H4 (cell line): Measurements from ENCODE around the gene BOLA3. TPM values are rescaled to one million over a fixed set of nuclear protein-coding genes. Genes with fewer than 3 reads are reported as not detected.
"Not testable (repeated sequence)": the region's sequence is repeated elsewhere in the genome, so short reads cannot be mapped to it uniquely, and the experiment has no call there.

Source experiments
- DNase-seq: peaks from one replicate; pipeline ENCODE4 v3.0.0-alpha.2; 2015; ENCODE audit warnings: low spot score
- total RNA-seq: library from RNA; depleted of rRNA; stranded (reverse); fragments of >200 nt; shearing (Covaris generic); gene quantifications from 2 replicates; pipeline ENCODE4 v1.2.3, GENCODE V29; 2014

BOLA3 gene
- total RNA-seq, 1 experiment from 2014 or later, result 144 TPM

DNA sequence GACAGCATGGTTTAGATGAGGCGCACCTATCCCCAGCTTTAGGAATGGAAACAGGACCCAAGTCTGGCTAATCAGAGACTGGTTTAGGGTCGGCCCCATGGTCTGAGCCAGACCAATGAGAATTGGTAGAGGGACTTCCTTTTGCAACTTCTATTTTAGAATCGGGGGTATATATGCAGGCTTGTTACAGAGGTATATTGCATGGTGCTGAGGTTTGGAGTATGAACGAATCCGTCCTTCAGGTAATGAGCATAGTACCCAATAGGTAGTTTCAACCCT lies 1.5 kb upstream of the BOLA3 start:
- no peak for DNase-seq

DNA sequence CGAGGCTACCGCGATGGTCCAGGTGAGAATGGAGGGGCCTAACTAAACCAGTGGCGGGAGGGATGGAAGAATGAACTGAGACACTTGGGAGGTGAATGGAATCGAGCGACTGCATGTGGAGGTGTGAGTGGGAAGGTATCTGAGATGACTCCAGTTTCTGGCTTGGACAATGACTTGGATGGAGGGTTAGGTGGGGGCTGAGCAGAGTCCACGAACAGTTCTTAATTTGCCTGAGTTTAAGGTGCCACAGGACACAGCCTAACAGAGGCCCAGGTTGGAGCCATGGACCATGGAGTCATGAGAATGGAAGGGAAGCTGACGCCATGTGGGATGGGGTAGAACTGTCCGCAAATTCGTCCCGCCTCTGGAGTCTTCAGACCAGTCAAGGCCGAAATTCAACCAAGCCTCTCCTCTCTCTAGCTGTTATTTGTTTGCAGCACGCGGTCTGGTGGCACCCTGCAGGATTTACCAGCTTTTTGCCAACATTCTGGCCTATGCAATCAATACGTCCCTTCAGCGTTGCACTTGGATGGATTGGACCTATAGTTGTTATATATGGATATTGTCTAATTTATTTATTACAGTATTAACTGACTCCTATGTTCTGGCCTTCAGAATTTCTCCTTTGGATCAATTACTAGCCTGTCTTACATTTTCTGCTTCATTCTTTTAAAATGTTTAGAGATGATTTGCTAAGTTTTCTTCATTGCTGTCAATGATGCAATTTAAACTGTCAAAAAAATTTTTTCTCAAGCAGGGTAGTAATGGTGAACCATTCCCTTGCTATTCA lies 940 bp upstream of the BOLA3 start:
- DNase-seq, result no peak

DNA sequence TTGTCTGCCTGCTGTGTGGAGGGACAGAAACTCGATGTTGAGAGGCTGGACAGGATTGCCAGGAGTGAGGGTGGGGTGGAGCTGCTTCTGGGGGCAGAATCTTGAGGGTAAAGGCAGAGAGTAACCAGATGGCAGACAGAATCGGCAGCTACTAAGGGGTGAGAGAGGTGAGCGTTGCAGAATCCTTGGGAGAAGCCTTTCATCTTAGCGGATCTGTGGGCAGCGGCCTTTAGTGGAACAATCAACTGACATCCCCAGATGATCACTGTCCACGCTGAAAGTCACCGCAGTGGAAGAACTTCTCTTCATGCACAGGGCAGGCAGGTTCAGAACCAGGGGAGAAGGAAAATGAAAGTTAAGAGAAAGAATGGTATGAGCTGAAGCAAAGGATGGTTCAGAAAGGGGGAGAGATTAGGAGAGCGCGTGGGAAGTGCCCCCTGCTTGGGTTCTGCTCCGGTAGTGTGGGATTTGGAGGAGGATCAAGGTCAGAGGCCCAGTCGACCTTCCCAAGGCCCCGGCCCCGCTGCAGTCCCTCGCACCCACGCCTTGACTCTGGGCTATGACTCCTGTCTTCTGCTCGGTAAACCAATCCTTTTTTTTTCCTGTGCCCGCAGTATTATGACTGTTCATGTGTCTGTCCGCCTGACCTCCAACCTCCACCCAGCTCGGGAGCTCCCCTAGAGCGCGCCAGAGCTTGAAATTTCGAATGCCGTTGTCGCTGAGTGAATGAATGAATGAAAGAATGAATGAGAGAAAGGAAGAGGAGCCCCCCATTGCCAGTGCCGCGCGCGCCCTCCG lies 584 bp downstream of the BOLA3 start:
- no peak for DNase-seq

DNA sequence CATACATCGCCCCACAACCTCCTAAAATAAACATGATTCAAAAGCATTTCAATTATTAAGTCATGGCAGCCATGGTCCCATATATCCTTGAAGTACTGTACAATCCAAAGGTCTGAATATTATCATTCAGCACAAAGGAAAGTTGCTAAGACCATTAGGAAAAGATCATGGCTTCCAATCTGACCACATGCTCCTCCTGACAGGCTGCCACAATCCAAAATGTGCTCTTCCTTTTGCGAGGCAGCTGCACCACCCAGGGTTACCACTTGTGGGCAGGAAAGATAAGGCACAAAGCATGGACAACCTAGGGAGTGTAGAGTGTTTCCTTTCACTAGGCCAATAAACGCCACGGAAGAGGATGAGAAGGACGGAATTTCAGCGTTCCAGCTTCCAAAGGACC lies 5.4 kb downstream of the BOLA3 start:
- no peak for DNase-seq

DNA sequence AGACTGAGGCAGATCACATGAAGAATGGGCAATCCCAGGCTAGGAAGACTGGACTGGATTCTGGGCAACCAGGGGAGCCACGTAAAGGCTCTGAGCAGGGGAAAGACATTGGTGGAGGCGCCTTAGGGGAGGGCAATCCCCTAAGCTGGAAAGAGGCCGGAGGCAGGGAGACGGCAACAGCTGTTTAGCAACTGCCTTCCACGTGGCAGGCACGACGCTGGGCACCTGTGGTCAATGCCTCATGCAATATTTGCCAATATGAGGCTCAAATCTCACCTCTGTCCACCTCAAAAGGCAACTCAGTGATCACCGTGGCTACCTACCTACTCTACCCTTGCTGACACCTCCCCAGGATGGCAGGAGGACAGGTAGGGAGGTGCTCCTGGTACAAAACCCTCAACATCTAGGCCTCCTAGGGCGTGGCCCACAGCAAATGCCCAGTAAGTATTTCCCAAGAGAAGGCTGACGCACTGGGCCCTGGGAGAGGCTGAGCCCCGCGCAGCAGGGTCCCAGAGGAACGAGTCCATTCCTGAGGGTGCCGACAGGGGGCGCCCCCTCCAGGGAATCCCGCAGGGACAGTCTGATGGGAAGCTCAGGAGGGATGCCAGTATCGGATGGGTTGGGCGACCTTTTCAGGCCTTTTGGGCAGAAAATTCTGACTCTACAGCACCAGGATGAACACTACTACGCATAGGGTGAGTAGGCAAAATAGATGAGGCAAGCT lies 8.9 kb downstream of the BOLA3 start:
- no peak for DNase-seq

DNA sequence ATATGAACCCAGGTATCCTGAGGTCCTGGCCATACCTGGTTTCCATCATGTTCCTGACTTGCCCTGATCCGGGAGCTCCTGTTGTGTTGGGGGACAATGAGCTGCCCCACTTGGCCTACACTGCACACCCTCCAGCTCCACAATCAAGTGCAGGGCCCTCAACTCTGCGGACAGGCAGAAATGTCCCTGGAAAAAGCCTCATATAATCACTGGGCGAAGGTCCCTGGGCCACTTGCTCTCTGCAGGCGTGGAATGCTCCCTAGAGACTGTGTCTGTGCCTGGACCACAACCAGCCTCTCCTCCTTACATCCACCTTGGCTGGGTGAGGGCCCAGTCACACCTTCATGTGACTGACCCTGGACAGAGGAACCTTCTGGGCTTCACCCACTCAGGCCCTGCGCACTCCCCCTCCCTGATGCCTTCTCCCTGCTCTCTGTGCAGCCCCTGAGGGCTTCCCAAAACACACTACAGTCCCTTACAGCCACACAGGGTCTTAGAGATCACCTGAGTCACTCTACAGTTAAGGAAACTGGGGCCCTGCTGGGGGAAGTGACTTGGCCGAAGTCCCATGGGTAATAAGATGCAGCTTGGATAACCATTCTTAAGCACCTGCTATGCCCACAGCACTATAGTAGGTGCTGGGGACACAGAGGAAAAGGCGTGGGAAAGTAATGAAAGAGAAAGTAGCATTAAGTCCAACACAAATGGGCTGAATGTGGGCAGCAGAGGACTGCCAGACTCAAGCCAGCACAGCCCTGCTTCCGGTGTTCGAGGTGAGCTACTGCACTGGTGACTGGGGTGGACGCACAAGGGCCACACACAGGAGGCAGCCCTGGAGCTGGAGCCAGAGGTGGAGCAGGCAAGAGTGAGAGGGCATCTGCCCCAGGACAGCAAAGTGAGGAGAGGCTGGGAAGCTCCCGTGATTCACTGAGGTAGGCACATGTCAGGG lies 9.8 kb downstream of the BOLA3 start:
- DNase-seq, result no peak

DNA sequence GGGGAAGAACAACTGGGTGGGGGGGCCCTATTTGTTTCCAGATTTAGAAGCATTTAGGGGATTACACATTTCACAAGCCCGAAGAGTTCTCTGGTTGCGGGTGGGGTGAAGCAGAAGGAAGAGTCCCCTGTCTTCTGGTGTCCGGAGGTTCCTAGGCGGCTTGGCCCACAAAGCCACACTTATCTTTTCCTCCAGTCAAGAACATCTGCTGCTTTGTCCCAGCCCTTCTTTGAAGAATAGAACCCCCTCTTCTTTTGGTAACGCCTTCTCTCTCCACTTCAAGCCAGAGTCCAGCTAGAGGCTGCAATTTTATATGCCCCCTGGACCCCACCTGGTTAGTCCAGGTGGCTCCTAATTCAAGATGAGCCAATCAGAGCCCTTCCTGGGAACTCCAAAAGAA lies 15.8 kb downstream of the BOLA3 start:
- no peak for DNase-seq

DNA sequence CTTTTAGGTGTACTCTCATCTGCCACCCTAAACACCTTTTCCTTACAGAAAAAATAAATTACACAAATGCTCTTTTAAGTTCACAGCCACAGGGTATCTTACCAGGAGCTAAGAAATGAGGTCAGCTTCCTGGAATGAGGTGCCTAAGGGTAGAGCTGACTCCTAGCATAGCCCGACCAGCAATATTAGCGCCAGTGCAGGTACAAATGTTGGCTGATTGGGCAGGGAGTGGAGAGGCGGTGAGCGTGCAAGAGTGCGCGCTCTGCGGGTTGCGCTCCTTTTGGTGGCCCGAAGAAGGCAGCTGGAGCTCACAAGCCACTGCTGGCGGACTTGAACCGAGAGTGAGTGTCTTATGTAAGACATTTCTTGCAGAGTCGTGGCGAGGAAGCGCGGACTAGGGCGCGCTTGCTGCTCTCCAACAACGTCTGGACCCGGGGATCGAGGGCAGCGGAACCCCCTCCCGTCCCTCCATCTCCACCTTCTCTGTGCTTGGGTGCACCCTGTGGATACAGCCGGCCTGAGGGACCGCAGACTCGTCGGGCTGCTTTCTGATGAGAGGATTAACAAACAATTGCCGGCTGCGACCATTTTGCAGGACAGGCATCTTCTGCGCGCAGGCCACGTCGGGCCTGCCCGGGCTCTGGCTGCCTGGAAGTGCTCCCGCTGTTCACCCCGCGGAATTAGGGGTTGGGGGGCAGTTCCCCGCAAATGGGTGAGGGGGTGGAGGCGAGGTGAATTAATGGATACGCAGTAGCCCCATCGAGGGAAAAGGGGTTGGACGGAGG lies 17.3 kb downstream of the BOLA3 start:
- no peak for DNase-seq

DNA sequence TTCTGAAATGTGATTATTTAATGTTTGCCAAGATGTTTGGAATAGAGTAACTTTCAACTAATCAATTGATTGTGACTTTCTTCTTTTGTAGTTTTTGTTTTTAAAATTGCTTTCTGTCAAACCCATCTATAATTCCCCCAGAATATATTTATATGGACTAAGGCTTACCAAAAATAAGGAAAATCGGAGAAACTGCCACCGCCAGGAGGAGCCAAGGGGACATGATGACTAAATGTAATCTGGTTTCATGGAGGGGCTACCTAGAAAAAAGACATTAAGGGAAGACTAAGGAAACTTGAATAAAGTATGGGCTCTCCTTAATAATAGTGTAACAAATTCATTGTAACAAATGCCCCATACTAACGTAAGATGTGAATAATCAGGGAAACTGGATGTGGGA lies 19.5 kb downstream of the BOLA3 start:
- no peak for DNase-seq

DNA sequence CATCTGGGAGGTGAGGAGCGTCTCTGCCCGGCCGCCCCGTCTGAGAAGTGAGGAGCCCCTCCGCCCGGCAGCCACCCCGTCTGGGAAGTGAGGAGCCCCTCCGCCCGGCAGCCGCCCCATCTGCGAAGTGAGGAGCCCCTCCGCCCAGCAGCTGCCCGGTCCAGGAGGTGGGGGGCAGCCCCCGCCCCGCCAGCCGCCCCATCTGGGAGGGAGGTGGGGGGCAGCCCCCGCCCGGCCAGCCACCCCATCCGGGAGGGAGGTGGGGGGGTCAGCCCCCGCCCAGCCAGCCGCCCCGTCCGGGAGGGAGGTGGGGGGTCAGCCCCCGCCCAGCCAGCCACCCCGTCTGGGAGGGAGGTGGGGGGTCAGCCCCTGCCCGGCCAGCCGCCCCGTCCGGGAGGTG lies 23.8 kb downstream of the BOLA3 start:
- not testable (repeated sequence) for DNase-seq

DNA sequence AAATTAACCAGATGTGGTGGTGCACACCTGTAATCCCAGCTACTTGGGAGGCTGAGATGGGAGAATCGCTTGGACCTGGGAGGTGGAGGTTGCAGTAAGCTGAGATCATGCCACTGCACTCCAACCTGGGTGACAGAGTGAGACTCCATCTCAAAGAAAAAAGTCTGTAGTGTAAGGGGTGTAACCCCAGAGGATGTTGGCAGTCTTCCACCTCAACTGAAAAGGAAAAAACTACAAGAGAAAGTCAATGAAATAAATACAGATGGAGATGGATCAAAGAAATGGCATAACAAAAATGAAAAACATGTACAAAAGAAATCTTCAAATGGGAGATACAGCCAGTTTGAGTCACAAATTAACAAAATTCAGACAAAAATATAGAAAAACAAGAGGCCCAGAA lies 25.9 kb downstream of the BOLA3 start:
- DNase-seq, result not testable (repeated sequence)

DNA sequence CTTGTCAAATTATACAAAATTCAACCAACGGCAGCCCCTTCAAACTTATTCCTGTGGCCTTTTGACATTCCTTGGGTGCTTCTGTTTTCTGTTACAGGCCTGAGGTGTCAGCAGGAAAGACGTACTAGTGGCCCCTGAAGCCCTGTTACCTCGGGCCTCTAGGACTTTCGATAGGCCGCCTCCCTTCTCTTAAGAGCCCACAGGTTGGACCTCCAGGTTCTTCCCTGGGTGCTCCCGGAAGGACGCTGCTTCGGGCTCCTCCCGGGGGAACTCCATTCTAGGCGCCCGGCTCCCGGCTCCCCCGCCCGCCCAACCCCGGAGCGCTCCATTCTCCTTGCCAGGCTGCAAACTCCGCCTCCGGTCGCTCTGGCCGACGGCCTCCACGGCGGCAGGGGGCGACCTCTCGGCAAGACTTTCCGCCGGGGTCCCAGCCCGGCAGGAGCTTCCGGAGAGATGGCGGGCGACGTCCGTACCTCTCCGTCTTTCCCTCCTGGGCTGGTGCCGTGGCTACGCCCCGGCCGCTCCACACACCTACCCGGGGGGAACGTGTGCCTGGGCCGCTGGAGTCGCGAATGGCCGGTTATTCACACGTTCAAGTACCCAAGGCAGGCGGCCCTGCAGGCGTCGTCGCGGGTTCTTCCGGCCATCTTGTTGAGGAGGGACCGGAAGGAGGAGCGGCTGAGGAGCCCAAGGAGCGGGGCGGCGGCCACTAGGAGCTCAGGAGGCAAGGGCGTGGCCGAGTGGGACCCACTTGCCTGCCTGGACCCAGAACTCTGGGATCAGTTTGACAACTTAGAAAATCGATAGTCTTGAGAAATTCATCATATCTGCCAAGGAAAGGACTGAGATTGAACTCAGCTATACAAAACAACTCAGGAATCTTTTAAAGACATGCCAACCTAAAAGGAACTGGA lies 27.5 kb downstream of the BOLA3 start:
- peak; percentile 72 for DNase-seq

DNA sequence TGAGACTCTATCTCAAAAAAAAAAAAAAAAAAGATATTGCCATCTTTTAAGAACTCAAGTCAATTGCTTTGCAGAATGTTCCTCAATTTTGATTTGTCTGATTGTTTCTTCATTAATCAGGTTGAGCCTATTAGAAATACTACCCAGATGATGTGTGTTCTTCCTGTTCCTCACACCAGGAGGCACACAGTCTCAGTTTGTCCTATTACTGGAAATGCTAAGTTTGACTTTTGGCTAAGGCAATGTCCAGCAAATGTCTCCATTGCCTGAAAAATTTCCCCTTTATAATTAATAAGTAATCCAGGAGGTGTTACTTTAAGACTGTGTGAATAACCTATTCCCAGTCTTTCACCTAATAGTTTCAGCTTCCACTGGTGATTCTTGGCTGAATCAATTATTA lies 28.4 kb downstream of the BOLA3 start:
- no peak for DNase-seq

DNA sequence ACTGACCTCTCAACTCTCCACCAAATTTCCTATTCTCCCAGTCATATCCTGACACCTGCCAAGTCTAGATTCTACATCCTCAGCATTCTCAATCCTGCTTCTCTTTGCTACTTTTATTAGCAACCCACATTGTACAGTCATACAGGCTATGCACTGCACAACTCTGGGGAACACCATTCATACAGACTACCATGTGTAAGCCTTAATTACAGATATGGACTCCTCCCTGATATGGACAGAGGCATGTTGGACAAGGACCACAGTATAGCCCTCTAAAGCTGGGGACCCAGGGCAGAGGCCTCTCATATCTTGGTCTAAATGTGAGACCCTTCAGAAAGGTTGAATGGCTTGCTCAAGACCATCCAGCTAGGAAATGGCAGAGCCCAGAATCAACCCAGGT lies 36.3 kb downstream of the BOLA3 start:
- DNase-seq, result no peak

DNA sequence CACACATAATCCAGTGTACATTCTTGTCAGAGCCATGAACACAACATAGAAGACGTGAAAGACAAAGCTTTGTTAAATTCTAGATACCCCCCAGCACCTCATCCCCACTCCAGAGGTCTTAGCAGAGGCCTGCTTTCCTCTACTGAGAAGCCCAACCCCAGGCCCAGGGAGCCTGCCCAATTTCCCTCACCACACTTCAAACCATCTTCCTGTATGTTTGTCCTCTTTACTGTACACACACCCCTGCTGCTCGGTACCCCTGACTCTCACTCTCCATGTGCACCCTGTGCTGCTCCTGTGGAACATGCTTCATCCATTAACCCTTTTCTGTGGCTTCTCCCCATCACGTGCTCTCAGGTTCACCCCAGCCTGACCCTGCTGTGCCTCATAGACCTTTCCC lies 37.2 kb downstream of the BOLA3 start:
- no peak for DNase-seq

DNA sequence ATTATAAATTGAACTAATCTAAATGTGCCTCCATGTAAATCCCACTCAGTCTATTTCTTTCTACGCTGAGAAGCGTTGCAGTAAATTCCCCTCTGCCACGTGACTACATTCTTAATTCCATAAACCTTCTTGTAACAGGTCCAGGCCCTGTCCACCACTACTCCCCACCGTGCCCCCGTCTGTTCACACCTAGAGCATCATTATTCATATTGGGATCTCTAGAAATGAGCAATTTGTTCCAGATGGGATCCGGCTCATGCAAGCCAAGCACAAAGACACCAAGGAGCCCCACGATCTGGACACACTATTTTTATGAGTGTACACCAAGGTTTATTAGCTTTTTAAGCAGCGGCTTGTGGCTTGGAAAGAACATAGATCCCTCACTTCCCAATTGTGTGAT lies 38.2 kb downstream of the BOLA3 start:
- DNase-seq, result no peak

DNA sequence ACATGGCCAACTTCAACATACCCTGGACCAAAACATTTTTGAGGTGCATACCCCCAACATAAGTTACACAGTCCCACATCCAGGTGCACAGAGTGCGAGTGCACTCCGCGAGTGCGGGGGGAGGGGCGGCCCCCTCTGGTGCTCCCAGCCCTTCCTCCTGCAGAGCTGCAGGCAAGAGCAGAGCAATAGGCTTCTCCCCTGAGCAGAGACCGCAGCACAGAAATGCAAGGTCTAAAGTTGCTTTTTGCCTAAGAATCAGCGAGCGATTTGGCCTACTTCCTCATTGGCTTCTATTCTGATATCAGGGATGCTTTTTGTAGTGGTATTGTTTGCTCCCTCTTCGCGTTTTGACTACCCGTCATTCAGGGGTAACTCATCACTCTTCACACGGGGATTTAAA lies 40.6 kb downstream of the BOLA3 start:
- no peak for DNase-seq

DNA sequence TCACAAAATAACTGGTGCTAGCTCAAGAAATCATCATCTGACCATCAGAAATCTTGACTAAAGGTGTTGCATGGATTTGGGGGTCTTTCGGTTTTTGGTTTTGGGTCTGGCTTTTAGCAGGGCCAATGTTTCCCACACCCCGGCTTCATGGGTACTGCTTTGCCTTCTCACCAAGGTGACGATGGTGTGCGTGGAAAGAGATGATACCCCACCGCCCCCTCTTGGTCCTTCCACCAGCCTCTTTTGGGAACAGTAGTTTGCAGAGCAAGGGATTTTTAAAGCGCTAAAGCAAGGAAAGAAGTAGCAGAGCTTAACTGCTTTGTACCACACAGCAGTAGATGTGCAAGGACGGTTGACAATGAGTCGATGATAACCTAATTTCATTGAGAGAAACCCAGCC lies 42.3 kb downstream of the BOLA3 start:
- no peak for DNase-seq

DNA sequence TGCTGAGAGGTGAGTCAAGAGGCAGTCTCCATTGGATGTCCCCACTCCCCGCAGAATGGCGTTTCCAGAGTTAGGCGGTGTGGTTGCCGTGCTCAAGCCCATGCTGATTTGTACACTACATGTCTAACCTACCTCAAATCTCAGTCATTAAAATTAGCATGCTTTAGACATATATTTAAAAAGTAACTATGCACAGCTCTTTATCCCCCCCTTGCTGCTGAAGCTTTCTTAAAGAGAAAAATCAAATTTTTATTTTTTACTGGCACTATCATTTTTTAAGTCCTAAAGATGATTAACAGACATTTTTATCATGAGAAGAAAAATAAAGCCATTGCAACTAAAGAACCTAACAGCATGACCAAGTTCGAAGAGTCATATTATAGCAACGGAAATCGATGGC lies 42.9 kb downstream of the BOLA3 start:
- DNase-seq, result no peak

DNA sequence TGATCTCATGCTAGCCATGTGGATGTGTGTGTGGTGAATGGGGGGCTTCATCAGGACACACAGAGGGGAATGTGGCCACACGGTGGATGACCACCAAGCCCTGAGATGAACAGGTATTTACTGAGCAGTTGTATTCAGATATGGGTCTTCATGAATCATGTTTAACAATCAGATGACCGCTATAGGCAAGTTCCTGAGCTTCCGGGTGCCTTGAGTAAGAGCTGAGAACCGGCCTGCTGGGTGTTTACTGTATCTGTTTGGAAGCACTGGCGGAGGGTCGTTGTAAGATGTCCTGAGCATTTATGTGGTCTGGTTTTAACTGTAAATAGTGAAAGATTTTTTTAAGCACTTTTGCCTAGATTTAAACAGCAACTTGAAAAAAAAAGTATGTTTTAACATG lies 43.9 kb downstream of the BOLA3 start:
- no peak for DNase-seq
